8988T (cell line): ENCODE measurements around the gene PRX.

Source experiments
- DNase-seq: peaks from one replicate; pipeline ENCODE4 v3.0.0; 2011

The PRX gene

DNA sequence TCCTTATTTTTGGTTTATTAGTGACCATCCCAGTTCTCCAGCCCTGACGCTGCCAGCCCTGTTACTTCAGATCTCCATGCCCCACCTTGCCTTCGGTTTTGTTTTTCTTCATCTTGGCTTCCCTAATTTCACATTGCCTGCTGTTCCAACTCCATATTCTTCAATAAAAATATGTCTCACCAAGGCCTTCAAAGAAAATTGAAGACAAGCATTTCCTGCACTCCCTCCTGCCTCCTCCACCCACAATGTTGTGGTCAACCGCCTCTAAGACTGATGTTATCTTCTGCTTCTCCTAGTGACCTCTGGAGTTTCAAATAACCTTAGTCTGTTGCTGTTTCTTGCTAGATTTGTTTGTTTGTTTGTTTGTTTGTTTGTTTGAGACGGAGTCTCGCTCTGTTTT lies 50.1 kb downstream of the PRX start:
- DNase-seq: no peak

DNA sequence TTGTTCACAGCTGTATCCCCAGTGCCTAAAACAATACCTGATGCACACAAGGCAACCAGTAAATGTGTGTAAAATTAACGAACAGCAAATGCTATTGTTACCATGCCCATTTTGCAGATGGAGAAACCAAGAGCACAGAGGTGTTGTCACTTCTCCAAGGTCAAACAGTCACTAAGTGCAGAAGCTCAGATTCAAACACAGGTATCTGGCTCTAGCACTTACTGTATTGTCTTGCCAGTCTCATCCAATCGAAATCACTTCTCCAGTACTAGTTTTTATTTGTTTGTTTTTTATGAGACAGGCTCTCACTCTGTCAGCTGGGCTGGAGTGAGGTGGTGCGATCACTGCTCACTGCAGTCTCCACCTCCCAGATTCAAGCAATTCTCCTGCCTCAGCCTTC lies 51.0 kb downstream of the PRX start:
- no peak for DNase-seq

DNA sequence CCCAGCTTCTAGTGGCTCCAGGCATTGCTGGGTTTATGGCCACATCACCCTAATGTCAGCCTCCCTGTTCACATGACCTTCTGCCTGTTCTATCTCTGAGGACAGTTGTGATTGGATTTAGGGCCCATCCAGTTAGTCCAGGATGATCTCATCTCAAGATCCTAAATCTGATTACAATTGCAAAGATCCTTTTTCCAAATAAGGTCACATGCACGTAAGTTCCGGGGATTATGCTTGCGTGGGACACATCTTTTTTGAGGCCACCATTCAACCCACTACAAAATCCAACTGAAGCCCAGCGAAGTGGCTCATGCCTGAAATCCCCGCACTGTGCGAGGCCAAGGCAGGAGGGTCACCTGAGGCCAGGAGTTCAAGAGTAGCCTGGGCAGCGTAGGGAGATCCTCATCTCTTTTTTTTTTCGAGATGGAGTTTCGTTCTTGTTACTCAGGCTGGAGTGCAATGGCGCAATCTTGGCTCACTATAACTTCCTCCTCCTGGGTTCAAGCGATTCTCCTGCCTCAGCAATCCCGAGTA lies 52.4 kb downstream of the PRX start:
- no peak for DNase-seq

DNA sequence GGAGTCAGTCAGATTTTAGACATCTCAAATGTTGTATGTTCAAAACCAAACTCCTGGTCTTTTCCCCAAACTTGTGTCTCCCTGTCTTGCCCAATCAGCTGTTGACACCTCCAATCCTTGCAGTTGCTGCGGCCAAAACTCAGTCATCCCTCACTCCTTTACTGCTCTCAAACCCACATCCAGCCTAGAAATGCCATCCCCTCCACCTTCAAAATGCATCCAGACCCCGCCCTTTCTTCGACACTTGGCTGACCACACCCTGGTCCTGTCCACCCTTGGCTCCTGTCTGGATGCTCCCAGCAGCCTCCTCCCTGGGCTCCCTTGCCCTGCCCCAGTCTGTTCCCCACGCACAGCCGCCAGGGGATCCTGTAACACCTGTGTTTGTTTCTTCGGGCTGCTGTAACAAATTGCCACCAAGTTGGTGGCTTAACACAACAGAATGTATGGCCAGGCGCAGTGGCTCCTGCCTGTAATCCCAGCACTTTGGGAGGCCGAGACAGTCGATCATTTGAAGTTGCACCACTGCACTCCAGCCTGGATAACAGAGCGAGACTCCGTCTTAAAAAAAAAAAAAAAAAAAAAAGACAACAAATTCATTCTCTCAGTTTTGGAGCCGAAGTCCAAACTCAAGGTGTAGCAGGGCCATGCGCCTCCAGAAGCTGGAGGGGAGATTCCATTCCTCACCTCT lies 53.0 kb downstream of the PRX start:
- no peak for DNase-seq

DNA sequence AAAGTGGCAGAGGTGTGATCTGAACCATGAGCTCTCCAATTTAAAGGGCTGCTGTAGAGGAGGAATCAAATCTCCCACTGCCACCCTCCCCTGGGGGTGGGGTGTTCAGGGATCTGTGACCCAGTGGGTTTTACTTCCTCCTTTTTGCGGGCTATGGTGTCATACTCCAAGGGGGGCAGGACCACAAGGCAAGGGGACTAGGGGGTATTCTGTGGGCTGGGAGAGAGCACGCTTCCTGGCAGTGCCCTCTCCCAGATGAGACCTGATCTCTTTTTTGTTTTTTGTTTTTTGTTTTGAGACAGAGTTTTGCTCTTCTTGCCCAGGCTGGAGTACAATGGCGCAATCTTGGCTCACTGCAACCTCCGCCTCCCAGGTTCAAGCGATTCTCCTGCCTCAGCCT lies 54.4 kb downstream of the PRX start:
- DNase-seq: no peak

DNA sequence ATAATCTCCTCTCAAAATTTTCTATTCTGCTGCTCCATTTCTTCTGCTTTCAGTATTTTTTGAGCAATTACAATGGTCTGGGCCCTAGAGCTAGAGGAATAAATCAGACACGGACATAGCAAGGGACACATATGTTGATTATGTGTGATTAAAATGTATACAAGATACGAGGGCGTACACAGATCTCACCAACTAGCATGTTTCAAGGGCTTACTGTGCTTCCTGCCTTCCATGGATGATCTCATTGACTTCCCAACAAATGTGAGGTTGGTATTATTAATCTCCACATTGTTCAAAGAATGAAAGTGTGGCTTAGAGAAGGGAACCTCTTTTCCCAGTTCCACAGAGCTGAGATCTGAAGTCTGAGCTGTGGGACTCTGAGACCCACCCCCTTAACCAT lies 55.5 kb downstream of the PRX start:
- no peak for DNase-seq

DNA sequence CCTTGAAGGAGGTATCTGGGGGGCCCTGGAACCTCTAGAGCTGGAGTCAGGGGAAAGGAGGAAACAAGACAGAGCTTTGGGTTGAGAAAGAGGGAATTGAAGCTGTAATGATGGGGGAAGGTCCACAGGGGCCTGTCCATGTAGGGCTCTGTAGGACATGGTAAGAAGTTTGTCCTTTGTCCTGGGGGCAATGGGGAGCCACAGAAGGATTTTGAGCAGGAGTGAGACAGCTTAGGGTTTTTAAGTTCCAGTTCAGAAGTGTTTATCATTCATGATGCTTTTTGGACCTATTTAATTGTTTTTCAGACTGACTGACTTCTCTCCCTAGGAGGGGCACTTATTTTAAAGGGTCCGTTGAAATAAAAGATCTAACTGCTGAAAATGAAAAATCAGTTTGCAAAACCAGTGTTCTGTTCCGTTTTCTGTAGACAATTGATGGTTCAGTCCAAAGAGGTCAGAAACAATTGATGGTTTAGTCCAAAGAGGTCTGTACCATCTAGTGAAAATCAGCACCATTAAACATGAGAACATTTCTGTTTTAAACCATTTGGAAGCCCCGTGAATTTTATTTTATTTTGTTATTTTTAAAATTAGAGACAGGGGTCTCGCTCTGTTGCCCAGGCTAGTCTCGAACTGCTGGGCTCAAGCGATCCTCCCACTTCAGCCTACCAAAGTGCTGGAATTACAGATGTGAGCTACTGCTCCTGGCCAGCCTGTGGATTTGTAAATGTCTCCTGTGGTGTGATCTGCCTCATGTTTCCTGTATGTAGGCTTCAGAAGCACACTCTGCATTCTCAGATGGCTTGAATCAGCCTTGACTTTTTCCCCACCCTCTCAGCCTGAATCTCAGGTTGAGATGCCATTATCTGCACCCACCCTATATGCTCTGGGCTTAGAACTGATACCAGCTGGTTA lies 56.2 kb downstream of the PRX start:
- no peak for DNase-seq

DNA sequence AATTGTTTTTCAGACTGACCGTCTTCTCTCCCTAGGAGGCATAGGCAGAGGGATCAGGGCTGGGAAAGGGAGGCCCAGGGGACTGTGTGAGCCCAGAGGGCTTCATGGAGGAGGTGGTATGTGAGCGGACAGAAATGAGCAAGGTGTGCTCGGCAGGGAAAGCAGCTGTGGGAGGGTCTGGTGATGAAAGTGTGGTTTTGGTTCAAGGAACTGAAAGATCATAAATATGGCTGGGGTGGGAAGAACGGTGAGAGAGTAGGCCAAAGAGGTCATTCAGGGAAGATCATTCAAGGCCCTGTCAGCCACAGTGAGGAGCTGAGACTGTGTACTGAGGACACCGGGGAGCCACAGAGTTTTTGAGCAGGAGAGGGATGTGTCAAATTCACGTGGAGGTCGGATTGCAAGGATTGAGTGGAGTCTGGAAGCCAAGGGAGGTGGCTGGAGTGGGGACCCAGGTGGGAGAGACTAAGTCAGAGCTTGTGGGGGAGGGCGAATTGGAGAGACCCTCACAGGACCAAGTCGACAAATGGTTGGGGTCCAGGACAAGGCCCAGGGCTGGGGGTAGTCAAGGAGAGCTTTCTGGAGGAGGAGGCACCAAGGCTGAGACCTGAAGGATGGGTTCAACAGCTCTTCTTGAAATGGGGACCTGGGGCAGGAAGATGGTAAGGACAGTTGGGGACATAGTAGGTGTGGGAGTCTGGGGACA lies 57.0 kb downstream of the PRX start:
- DNase-seq: no peak

DNA sequence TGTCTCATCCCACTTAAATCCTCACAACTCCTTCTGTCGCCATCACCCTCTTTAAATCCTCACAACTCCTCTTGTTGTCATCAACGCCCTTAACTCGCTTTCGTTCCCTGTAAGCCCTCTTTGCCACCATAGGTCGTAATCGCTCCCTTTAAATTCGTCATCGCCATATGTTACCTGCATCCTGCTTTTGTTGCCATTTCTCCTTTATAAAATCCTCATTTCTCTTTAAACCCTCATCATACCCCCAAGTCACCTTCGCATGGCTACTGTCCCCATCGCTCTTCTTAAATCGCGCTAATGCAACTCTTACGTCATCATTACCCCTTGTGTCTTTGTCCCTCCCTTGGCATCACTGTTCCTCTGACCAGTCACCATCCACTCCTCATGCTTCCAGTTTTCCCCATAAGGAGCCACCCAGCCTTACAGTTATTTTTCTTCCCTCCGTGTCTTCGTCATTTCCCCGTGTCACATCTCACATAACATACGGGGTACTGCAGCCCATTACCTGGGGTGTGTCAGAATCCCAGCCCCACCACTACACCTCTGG lies 64.1 kb downstream of the PRX start:
- no peak for DNase-seq

DNA sequence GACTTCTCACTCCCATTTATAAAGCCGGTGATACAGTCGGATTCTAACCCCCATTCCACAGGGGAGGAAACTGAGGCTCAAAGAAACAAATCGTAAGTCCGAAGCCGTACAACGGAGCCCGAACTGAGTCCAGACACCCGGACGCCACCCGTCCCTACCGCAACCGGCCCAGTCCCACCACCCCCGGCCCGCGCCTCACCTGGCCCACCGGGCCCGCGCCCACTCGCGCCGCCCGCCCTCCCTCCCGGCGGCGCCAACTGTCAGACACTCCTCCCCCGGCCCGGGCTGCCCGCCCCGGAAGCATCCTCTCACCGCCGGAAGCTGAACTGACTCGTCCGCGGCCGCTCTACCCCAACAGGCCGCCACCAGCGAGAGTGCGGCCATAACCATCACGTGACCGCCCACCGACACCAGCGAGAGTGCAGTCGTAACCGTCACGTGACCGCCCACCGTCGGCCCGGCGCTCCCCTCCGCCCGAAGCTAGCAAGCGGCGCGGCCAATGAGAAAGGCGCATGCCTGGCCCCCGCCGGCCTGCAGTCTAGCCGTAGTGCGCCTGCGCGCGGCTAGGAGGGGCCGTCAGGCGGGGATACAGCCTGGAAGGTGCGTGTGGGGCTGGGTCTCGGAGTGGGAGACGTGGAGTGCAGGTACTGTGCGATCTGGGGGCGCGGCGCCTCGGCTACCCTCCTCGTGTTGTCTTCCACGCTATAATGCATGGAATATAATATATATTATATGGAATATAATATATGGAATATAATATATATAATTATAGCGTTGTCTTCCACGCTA lies 64.9 kb downstream of the PRX start, which contains the start of the genes C19orf47 and PLD3:
C19orf47 (minus strand) TSS at position 273 of the 789 bp plus-strand sequence. CDS start 6,540 bp downstream, outside the sequence.
PLD3 (plus strand) TSS at position 571 of the 789 bp plus-strand sequence. CDS start 17,789 bp downstream, outside the sequence.
- peak; percentile 99 for DNase-seq

DNA sequence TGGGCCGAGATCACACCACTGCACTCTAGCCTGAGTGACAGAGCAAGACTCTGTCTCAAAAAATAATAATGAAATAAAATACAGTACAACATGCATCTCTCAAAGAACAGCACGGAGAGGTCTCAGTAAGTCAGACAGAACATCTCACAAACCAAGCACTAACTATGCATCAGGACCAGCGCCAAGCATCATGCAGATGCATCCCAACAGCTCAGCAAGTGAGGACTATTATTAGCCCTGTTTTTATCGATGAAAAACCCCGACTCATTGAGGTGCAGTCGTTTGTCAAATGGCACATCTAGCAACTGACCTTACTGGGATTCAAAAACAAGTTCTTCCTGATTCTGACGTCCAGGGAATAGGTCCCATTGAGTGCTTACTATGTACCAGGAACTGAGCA lies 68.8 kb downstream of the PRX start:
- DNase-seq: no peak
